GM18909 (cell line): Measurements from ENCODE around the gene TMPRSS11E.
"Not testable (repeated sequence)": the region's sequence is repeated elsewhere in the genome, so short reads cannot be mapped to it uniquely, and the experiment has no call there.

Source experiments
- ATAC-seq: cut with Tn5 transposase; IDR thresholded peaks from one replicate; pipeline ENCODE4 v1.9.1; 2021; ENCODE audit warnings: mild to moderate bottlenecking; ENCODE audit not compliant: unreplicated experiment, poor library complexity

Gene TMPRSS11E, protein sequence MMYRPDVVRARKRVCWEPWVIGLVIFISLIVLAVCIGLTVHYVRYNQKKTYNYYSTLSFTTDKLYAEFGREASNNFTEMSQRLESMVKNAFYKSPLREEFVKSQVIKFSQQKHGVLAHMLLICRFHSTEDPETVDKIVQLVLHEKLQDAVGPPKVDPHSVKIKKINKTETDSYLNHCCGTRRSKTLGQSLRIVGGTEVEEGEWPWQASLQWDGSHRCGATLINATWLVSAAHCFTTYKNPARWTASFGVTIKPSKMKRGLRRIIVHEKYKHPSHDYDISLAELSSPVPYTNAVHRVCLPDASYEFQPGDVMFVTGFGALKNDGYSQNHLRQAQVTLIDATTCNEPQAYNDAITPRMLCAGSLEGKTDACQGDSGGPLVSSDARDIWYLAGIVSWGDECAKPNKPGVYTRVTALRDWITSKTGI

DNA sequence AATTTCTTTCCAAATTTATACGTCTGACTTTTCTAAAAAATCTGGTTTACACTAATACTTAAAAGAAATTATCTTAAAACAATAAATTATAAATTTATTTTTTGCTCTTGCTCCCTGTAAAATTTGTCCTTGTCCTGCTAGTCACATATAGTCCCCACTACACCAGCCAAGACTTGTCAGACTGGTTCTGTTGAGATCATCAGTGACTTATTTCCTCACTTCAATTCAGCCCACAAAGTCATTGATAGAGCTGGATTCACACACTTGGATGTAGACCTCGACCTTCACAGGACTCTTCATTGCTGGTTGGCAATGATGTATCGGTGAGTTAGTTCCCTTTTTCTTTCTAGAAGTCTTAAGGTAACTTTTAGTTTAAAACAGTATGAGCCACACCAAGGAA, at the start of gene TMPRSS11E:
TSS of gene TMPRSS11E (plus strand) at position 263 of the 400 bp plus-strand sequence. CDS start at position 313, 50 bp downstream.
- ATAC-seq = no peak

GRCh38 chr4:68399306-68399705, 48.0 kb upstream of the TMPRSS11E start:
- no peak for ATAC-seq

GRCh38 chr4:68401231-68401630, 46.0 kb upstream of the TMPRSS11E start:
- ATAC-seq = no peak

DNA sequence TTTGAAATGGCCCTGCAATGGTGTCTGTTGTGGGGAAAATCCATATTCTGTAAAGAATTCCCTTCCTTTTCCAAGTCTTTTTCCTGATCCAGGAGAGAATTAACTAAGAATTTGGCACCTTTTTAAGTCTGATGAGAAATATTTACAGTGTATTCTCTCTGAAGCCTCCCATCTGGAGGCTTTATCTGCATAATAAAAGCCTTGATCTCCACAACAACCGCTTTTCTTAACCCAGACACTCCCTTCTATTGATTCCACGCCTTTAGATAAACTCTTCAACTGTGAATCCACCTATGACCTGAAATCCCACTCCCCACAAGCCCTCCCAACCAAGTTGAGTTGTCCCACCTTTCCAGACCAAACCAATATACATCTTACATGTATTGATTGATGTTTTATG, 43.1 kb upstream of the TMPRSS11E start:
- no peak for ATAC-seq

DNA sequence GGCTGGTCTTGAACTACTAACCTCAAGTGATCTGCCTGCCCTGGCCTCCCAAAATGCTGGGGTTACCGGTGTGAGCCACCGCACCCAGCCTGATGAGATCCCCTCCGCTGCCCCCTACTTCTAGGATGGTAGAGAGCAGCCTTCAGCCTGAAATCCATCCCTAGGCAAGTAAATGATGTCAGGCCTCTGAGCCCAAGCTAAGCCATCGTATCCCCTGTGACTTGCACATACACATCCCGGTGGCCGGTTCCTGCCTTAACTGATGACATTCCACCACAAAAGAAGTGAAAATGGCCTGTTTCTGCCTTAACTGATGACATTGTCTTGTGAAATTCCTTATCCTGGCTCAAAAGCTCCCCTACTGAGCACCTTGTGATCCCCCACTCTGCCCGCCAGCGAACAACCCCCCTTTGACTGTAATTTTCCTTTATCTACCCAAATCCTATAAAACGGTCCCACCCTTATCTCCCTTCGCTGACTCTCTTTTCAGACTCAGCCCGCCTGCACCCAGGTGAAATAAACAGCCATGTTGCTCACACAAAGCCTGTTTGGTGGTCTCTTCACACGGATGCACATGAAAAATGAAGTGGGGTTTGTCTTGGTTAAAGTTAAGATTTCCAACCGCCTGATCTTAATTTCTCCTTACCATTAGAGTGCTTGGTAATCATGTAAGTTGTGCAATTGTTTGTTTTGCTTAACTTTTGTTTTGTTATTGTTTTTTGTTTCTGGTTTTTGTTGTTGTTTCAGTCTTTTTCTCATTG, 41.4 kb upstream of the TMPRSS11E start:
- ATAC-seq = not testable (repeated sequence)

DNA sequence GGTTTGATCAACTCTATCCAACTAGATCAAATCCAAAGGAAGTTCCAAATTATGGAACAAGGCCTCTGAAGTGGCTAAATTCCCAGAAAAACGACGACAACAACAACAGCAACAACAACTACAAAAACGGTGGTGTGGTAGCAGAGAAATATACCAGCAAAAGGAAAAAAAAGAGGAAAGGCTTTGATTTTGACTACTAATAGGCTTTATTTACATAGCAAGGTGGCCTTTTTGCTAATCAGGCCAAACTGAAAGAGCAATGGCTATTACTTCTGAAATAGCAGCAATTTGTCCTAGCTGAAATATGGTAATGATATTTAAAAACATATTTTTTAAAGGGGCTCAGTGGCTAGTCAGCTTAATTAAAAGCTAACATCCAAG, 40.8 kb upstream of the TMPRSS11E start:
- ATAC-seq = no peak

DNA sequence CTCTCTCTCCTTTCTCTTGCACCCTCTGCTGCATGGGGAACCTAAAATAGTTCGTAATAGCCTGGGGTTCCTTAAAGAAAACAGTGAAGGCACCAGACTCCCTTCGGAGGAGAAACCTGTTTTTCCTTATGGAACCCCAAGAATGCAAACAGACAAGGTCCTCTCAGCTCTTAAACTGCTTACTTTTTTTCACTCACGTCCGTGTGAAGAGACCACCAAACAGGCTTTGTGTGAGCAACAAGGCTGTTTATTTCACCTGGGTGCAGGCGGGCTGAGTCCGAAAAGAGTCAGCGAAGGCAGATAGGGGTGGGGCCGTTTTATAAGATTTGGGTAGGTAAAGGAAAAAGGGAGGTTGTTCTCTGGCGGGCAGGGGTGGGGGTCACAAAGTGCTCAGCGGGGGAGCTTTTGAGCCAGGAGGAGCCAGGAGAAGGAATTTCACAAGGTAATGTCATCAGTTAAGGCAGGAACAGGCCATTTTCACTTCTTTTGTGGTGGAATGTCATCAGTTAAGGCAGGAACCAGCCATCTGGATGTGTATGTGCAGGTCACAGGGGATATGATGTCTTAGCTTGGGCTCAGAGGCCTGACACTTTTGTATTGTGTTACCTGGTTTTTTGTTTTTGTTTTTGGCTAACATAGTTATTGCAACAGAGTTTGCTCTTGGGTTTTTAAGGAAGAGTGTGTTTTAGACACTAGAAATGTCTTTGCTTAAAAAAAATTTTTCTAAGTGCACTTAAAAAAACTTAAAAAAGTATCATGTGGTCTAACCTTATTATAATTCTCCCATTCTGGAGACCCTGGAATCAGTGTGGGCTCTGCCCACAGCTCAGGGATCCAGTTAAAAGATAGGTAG, 40.0 kb upstream of the TMPRSS11E start:
- not testable (repeated sequence) for ATAC-seq

DNA sequence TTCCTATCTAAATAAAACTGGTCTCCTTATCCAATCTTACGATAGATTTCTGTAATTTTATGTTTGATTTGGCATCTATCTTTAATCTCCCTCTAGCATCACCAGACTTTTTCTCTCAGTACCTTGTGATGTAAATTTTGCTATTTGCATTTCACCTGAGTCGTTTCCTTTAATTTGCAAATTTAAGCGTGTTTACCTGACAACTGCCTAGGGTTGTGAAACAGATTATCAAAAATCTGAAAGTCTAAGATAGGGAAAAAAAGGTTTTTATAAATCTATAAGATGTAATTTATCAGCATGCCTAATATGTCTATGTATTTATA, 39.4 kb upstream of the TMPRSS11E start:
- no peak for ATAC-seq

- no peak for ATAC-seq
Measured at GRCh38 chr4:68410149-68410548, 37.1 kb upstream of the TMPRSS11E start.

DNA sequence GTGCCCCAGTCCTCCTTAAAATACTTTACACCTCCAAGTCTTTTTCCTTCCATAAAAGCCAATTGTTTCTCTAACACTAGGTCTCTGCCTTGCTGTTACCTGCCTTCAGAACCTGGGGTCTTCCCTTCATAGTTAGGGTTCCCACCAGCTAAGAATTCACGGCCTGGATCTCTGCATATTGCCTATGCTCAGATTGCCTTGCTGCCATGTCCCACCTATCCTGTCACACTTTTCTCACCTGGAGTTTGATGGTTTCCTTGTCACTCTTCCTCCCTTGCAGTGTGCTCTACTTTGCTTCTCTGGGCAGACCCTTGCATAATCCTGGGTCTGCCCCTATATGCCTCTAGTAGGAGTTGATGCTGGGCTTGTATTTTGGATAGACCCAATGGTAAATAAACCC, 36.6 kb upstream of the TMPRSS11E start:
- no peak for ATAC-seq

- not testable (repeated sequence) for ATAC-seq
Measured at GRCh38 chr4:68412031-68412430, 35.2 kb upstream of the TMPRSS11E start.

GRCh38 chr4:68416591-68416990, 30.7 kb upstream of the TMPRSS11E start:
- ATAC-seq = no peak

DNA sequence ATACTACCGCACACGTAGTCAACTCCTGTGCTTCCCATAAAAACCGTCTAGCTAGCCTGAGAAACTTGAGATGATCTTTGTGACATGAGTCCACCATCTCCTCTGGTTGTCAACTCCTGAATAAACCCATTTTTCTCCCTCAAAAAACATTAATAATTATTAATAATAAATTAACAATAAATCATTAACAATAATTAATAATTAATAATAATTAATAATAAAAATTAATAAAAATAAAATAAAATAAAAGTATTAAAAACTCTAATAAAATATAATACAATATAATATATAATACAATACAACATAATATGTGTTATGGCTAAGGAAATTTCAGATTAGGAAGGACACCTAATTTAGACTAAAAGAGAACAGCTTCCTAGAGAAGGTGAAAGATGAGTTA, 20.7 kb upstream of the TMPRSS11E start:
- no peak for ATAC-seq

- no peak for ATAC-seq
Measured at GRCh38 chr4:68430337-68430736, 16.9 kb upstream of the TMPRSS11E start.

- ATAC-seq = no peak
Measured at GRCh38 chr4:68432320-68432719, 14.9 kb upstream of the TMPRSS11E start.

GRCh38 chr4:68433582-68433981, 13.7 kb upstream of the TMPRSS11E start:
- no peak for ATAC-seq

GRCh38 chr4:68434277-68434676, 13.0 kb upstream of the TMPRSS11E start:
- ATAC-seq = no peak

GRCh38 chr4:68434836-68435235, 12.4 kb upstream of the TMPRSS11E start:
- ATAC-seq = no peak

GRCh38 chr4:68445111-68445510, 2.2 kb upstream of the TMPRSS11E start:
- no peak for ATAC-seq

DNA sequence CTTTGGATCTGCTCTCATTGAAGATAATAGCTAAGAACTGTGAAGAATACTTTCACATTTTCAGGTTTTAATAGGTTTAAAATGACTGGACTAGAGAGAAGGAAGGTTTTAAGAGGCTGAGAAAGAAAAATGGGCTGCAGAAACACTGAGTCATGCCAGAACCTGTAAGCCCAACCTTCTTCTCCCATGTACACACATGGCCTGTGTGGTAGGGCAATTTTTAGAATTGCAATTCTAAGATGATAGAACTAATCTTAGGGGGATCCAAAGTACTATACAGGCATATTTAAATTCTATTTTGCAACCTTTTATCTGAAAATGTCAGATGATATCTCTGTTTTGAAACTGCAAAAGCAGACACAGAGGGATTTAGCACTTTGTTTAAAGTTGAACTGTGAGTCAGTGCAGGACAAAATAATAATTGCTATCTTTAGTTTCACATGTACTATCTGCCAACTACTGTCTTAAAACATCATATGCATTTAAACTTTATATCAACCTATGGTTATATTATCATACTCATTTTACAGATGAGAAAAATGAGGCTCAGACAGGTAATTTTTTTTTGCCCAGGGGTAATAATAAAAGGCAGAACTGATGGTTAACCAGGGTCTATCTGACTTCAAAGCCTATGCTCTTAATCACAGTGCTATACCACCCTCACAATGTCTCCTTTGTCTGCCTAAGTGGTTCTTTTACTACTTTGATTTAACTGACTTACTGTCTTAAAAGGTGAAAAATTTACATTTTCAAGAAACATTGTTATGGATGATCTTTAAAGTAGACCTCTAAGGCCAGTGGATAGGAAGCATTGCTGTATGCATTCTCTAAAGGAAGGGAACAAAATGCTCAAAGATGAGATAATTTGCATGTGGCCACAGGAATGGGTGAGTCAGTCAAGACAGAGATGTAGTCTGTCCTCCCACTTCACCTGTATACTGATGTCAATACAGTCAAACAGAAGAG, 4.3 kb downstream of the TMPRSS11E start:
- ATAC-seq = peak; percentile 84
